ENCODE measurements around the gene AOPEP.

DNA sequence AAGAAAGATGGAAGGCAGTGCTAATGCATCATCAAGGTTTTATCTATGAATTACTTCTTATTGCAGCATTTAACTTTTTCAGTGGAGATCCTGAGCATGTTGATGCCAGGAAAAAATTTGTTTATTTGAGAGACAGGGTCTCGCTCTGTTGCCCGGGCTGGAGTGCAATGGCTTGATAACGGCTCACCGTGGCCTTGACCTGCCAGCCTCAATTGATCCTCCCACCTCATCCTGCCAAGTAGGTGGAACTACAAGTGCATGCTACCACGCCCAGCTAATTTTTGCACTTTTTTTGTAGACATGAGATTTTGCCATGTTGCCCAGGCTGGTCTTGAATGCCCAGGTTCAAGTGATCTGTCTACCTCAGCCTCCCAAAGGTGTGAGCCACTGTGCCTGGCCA, 47.2 kb downstream of the AOPEP start:
- TF ChIP-seq, protein P1, sequence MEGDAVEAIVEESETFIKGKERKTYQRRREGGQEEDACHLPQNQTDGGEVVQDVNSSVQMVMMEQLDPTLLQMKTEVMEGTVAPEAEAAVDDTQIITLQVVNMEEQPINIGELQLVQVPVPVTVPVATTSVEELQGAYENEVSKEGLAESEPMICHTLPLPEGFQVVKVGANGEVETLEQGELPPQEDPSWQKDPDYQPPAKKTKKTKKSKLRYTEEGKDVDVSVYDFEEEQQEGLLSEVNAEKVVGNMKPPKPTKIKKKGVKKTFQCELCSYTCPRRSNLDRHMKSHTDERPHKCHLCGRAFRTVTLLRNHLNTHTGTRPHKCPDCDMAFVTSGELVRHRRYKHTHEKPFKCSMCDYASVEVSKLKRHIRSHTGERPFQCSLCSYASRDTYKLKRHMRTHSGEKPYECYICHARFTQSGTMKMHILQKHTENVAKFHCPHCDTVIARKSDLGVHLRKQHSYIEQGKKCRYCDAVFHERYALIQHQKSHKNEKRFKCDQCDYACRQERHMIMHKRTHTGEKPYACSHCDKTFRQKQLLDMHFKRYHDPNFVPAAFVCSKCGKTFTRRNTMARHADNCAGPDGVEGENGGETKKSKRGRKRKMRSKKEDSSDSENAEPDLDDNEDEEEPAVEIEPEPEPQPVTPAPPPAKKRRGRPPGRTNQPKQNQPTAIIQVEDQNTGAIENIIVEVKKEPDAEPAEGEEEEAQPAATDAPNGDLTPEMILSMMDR (IDR thresholded peaks at IDR 0.05), result no peak
- TF ChIP-seq POLR2AphosphoS5 (IDR thresholded peaks at IDR 0.05), result no peak
- TF ChIP-seq POLR2A (IDR thresholded peaks at IDR 0.05; ENCODE audit: low read depth), result no peak
- no peak for TF ChIP-seq EP300 (IDR thresholded peaks at IDR 0.05)

Measured in esophagus muscularis mucosa (tissue), 4 donors.